AG09309 (cell line): ENCODE results near the gene PLD1.
A peak's percentile ranks its signal among the peaks of the same experiment; 100 is the strongest.

Experiments
- DNase-seq: peaks from one replicate; pipeline ENCODE4 v3.0.0-alpha.2; 2010; ENCODE audit warnings: low read depth
- H3K4me3 ChIP-seq: 2 replicates; pipeline ENCODE4 v1.5.1; 2011; ENCODE audit warnings: mild to moderate bottlenecking, low read depth, low read length, moderate library complexity; ENCODE audit not compliant: control insufficient read depth
- CTCF ChIP-seq: IDR thresholded peaks from 2 replicates; pipeline ENCODE4 v1.5.1; 2011; ENCODE audit warnings: mild to moderate bottlenecking, low read depth, low read length, inconsistent platforms; ENCODE audit not compliant: insufficient read depth, control insufficient read depth; ENCODE audit errors: missing control alignments

Gene PLD1

GRCh38 chr3:171652932-171653331 lies 157.4 kb downstream of the PLD1 start:
- no peak for TF ChIP-seq CTCF
- no peak overlapping the region for H3K4me3 ChIP-seq
- DNase-seq: no peak

- no peak overlapping the region for H3K4me3 ChIP-seq
- no peak for TF ChIP-seq CTCF
- DNase-seq: no peak
These were observed 160.2 kb downstream of the PLD1 start for GRCh38 chr3:171649911-171650592.

GRCh38 chr3:171649267-171649666 lies 161.0 kb downstream of the PLD1 start:
- no peak for TF ChIP-seq CTCF
- no peak overlapping the region for H3K4me3 ChIP-seq
- DNase-seq: no peak

- no peak for TF ChIP-seq CTCF
- no peak overlapping the region for H3K4me3 ChIP-seq
- no peak for DNase-seq
These were observed 162.2 kb downstream of the PLD1 start for GRCh38 chr3:171648069-171648468.

GRCh38 chr3:171646357-171647133 lies 163.7 kb downstream of the PLD1 start:
- peak; percentile 58 for TF ChIP-seq CTCF
- no peak overlapping the region for H3K4me3 ChIP-seq
- peak; percentile 48 for DNase-seq

- TF ChIP-seq CTCF: no peak
- no peak for DNase-seq
- no peak overlapping the region for H3K4me3 ChIP-seq
These were observed 165.6 kb downstream of the PLD1 start for GRCh38 chr3:171644681-171645080.
